Left colon (tissue), 2 donors: ENCODE measurements around the gene TOX2. TPM values are rescaled to one million over a fixed set of nuclear protein-coding genes. Genes with fewer than 3 reads are reported as not detected.

Experiments used
- ATAC-seq: fragments of 200-7000 bp; cut with Tn5 transposase; one replicate; pipeline ENCODE4 v1.9.1; 2020; ENCODE audit warnings: mild to moderate bottlenecking, moderate library complexity
- DNase-seq, 2 donors: peaks; one replicate each; pipeline ENCODE4 v3.0.0-alpha.2; 2020
- intact Hi-C, 2 donors: fragments of 100-400 bp; cut with DNase I in 1 of 2; cut with micrococcal nuclease in 1 of 2; formaldehyde crosslinking; loops; one replicate each; pipeline versions ENCODE4 v1.11.2 to v1.14.0; 2022; cut with DNase I, micrococcal nuclease
- total RNA-seq, 2 donors: library from RNA; stranded (reverse); fragmentation: NEBNext Ultra II Directional; extraction: Animal tissue kit (Norgen Biotek cat#: 25700); gene quantifications; one replicate each; pipeline ENCODE4 v1.2.1, GENCODE V29; 2021
- donor health status: DM: no; HTN: no; CAD: no.
- donor health status: DM: yes; HTN: yes; CAD: no.

TOX2 gene
- total RNA-seq, 2 donors from 2014 or later, result 3.0 to 3.4 TPM

DNA sequence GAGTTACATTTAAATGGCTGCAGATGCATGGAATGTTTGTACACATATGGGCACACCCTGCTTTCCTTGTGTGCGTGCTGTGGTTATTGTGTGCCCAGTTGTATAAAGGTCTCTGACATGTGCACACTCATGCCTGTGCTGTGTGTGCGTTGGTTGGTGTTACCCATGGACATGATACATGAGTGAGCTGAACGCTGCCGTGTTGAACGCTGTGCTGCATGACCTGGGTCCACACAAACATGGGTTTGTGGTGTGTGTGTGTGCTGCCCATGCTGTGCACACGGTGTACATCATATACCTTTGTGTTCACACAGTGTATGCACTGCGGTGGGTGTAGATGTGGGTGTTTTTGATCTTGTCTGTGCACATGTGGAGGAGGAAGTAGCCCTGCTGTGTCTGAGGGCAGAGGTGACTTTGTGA lies 54.4 kb downstream of the TOX2 start:
- ATAC-seq, result no peak
- intact Hi-C loops, result no loop called here

GRCh38 chr20:43969501-43970182 lies 55.0 kb downstream of the TOX2 start:
- ATAC-seq (no peak), DNase-seq (no peak)
- intact Hi-C loops, result loop anchor here in 1 of 2 donors (10.0 kb wide), 1 partner anchor 105 kb away; no protein-coding TSS in a partner anchor

More for the DNA sequence above, 54.4 kb downstream of the TOX2 start:
- DNase-seq, result no peak

DNA sequence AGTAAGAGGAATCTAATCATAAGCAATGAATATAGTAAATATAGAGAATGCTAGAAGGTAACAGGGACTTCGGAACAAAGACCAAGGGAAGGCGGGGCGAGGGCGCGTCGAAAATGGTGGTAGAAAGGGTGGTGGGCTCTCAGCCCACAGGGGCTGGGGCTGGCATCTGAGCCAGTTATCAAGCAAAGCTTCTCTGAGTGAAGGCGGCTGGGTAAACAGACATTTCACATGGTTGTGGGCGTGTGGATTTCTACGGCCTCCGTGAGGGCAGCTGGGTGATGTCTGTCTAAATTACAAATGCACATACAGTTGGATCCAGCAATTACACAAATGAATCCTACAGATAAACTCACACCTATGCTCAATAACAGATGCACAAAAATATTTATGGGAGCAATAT lies 56.6 kb downstream of the TOX2 start:
- intact Hi-C loops, result loop anchor here in 1 of 2 donors (10.0 kb wide), 1 partner anchor 104 kb away; no protein-coding TSS in a partner anchor
- ATAC-seq, result no peak

GRCh38 chr20:43972051-43972450 lies 57.4 kb downstream of the TOX2 start:
- intact Hi-C loops, result loop anchor here in 1 of 2 donors (10.0 kb wide), 1 partner anchor 103 kb away; no protein-coding TSS in a partner anchor
- ATAC-seq, result no peak
- no peak for DNase-seq

More for the DNA sequence above, 56.6 kb downstream of the TOX2 start:
- DNase-seq, result no peak

GRCh38 chr20:43972692-43973091 lies 58.0 kb downstream of the TOX2 start:
- intact Hi-C loops, result loop anchor here in 1 of 2 donors (10.0 kb wide), 1 partner anchor 102 kb away; no protein-coding TSS in a partner anchor
- DNase-seq, result no peak
- no peak for ATAC-seq

DNA sequence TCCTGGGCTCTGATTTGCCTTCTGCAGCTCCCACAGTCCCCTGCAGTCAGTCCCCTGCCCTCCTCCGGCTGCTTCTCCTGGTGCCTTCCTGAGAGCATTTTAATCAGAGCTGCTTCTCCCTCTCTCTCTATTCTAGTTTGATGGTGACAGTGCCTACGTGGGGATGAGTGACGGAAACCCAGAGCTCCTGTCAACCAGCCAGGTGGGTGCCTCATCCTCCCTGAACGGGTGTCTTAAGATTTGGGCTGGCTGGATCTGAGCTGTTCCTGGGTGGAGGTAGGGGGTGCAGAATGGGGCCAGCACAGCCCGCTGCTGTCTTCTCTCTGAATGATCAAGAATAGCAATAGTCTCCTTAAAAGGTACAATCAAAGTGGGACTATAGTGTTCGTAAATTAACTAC lies 58.6 kb downstream of the TOX2 start:
- DNase-seq, result no peak
- intact Hi-C loops, result loop anchor here in 1 of 2 donors (10.0 kb wide), 1 partner anchor 102 kb away; no protein-coding TSS in a partner anchor
- ATAC-seq, result no peak

DNA sequence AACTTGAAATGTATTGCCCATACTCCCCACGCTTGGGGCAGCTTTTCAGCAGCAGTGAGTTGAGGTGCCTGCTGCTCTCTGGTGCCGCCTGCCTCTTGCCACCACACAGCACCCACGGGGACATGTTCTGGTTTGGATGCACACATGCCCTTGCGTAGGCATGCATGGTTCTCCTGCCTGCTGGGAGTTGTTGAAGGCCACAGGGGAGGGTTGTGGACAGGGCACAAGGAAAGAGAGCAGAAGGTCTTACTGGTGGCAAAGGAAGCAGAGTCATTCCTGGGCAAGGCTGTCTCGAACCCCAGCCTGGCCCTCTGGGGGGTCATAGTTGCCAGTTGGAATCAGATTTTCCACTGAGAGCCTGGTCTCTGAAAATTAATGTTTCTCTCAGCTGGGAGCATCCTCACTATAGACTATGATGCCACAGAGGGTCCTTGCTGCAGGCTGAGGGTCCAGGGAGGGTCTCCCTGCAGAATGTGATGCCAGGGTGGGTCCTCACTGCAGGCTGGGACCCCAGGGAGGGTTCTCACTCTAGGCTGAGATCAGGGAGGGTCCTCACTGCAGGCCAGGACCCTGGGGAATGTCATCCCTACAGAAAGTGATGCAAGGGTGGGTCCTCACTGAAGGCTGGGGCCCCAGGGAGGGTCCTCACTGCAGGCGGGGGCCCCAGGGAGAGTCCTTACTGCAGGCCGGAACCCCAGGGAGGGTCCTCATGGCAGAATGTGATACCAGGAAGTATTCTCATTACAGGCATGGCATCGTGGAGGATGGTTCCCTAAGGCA lies 59.2 kb downstream of the TOX2 start:
- intact Hi-C loops, result loop anchor here in 1 of 2 donors (10.0 kb wide), 1 partner anchor 101 kb away; no protein-coding TSS in a partner anchor
- DNase-seq (no peak), ATAC-seq (no peak)

- no peak for ATAC-seq
- intact Hi-C loops, result loop anchor here in 1 of 2 donors (10.0 kb wide), 1 partner anchor 100 kb away; no protein-coding TSS in a partner anchor
- no peak for DNase-seq
These were observed 60.0 kb downstream of the TOX2 start for GRCh38 chr20:43974695-43975094.

DNA sequence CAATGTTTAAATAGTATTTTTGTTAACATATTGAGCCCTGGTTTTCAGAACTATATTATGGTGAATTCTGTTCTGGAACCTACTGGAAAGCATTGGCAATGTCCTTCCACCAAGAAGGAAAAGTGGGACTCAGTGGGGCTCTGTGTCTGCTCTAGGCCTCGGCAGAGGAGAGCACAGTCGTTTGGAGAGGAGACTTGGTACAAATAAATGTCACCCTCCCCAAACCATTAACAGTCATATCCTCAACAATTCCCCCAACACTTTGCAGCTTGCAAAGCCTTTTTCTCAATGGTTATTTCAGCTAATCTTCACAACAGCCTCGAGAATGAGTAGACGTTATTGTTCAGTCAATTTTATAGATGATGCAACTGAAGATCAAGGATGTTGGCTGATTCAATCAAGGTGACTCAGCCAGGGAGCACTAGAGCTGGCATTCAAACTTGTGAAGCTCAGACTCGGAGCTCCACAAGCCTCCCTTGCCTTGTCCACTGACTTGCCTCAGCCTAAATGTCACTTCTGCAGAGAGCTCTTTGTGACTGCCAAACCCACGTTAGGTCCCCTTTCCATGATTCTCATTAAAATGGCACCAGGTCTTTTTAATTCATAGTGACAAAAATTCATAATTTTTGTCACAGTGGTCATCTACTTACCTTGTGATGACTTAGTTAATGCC lies 60.6 kb downstream of the TOX2 start:
- intact Hi-C loops, result loop anchor here in 1 of 2 donors (10.0 kb wide), 1 partner anchor 100 kb away; no protein-coding TSS in a partner anchor
- ATAC-seq, result no peak
- no peak for DNase-seq

DNA sequence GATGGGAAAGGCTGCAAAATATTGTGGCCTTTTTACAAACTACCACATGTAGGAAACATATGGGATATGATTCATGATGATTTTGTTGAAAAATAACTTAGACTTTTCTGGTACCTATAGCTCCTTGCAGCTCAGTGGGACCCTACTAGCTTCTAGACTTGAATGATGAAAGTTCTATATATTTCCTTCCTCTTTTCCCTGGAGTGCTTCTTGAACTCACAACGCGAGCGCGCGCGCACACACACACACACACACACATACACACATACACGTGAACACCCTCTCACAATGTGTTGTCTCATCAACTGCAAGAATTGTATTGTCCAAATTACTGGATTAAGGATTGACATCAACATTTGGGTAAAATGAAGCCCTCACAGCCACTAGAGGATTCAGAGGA lies 61.9 kb downstream of the TOX2 start:
- DNase-seq (no peak), ATAC-seq (no peak)
- intact Hi-C loops, result loop anchor here in 1 of 2 donors (10.0 kb wide), 1 partner anchor 98 kb away; no protein-coding TSS in a partner anchor

- DNase-seq (no peak), ATAC-seq (no peak)
- intact Hi-C loops, result loop anchor here in 1 of 2 donors (10.0 kb wide), 1 partner anchor 98 kb away; no protein-coding TSS in a partner anchor
These were observed 62.6 kb downstream of the TOX2 start for GRCh38 chr20:43977252-43977651.

GRCh38 chr20:43977962-43978361 lies 63.3 kb downstream of the TOX2 start:
- DNase-seq, result no peak
- intact Hi-C loops, result loop anchor here in 1 of 2 donors (10.0 kb wide), 1 partner anchor 97 kb away; no protein-coding TSS in a partner anchor
- ATAC-seq, result no peak

DNA sequence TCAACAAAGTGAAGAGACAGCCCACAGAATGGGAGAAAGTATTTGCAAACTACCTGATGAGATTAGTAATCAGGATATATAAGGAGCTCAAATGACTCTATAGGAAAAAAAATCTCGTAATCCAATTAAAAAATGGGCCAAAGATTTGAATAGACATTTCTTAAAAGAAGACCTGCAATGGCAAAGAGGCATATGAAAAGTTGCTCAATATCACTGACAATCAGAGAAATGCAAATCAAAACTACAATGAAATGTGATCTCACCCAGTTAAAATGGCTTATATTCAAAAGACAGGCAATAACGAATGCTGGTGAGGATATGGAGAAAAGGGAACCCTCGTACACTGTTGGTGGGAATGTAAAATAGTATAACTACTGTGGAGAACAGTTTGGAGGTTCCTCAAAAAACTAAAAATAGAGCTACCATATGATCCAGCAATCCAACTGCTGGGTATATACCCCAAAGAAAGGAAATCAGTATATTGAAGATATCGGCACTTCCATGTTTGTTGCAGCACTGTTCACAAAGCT lies 65.0 kb downstream of the TOX2 start:
- no peak for DNase-seq
- ATAC-seq, result no peak
- intact Hi-C loops, result loop anchor here in 1 of 2 donors (10.0 kb wide), 1 partner anchor 95 kb away; no protein-coding TSS in a partner anchor

GRCh38 chr20:43981540-43981939 lies 66.9 kb downstream of the TOX2 start:
- ATAC-seq (no peak), DNase-seq (no peak)
- intact Hi-C loops, result no loop called here

DNA sequence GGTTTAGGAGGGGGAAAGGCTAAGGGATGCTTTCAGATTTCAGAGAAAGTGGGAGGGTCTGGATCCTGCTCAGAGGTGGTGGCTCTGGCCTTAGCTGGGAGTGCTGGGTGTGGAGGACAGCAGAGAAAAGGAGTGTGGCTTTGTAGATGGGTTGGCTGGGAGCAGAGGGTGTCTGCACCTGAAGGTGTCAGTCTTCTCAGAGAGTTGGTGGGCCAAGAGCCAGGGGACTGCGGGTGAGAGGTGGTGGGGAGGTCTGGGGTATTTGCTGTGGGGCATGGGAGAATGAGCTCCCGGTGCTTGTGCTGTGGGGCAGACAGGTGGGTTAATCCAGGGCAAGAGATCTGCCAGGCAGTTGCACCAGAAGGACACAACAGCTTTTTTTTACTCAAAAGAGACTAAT lies 67.4 kb downstream of the TOX2 start:
- intact Hi-C loops, result no loop called here
- ATAC-seq (no peak), DNase-seq (no peak)

DNA sequence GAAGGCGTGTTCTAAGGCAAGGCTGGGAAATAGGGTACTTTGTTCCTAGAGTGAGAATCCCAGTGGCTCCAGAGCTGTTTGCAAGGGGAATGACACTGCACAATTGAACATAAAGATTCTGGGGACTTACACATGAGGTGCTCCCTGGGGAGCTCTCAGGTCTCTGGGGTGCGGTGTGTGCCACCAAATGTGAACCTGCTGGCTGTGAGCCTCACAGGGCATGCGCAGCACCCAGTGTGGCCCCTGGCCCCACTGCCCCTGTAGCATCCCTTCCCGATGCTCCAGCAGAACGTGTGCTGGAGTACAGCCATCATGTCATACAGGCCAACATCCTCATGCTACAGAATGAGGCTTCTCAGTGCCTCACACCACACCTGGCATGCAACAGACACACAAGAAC lies 68.2 kb downstream of the TOX2 start:
- ATAC-seq (no peak), DNase-seq (no peak)
- intact Hi-C loops, result no loop called here

DNA sequence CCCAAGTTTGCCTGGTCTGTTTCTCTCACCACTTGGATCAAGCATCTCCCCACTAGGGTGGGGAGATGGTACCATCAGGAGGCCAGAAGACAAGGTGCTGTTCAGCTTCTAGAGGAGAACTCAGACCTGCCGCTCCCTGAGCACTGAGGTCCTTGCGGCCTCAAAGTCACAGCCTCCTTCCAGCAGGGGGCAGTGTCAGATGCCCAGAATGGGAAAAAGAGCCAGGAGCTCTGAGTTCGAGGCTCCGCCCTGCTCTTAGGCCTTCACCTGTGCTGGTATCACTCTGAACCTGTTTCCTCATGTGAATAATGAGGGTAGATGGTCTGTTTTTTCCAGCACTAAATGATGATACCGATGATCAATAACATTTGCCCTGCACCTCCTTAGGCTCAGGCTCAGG lies 68.7 kb downstream of the TOX2 start:
- peak; percentile 52 for ATAC-seq

DNA sequence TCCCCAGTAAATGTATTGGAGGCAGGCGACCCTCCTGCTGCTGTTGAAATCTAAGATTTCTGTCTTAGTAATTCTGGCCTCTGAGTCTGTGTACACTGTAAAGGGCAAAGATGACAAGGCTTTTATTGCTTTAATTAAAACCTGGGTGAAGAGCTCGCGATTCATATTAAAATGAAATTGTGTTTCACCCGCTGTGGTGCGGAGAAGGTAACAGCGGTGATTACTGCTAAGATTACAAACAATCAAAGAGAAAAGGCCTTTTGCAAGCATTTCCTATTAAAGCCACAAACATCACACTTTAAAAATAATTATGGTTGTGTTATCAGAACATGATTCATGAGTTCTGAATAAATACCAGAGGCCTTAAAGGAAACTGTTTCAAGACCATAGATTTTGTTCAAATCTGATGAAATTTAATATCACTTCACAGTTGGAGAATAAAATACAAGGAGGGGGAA lies 69.3 kb downstream of the TOX2 start:
- intact Hi-C loops, result no loop called here
- ATAC-seq, result peak; percentile 51
- DNase-seq, result no peak

More for the DNA sequence above, 68.7 kb downstream of the TOX2 start:
- intact Hi-C loops, result no loop called here
- peak; percentile 74 to 85 for DNase-seq
